ENCODE measurements around the gene HES4. TPM values are rescaled to one million over a fixed set of nuclear protein-coding genes. Genes with fewer than 3 reads are reported as not detected.
A peak's percentile ranks its signal among the peaks of the same experiment; 100 is the strongest.

Gene HES4
- total and polyA plus RNA-seq, 4 donors, result 3.6 to 82.3 (median 39.4) TPM

DNA sequence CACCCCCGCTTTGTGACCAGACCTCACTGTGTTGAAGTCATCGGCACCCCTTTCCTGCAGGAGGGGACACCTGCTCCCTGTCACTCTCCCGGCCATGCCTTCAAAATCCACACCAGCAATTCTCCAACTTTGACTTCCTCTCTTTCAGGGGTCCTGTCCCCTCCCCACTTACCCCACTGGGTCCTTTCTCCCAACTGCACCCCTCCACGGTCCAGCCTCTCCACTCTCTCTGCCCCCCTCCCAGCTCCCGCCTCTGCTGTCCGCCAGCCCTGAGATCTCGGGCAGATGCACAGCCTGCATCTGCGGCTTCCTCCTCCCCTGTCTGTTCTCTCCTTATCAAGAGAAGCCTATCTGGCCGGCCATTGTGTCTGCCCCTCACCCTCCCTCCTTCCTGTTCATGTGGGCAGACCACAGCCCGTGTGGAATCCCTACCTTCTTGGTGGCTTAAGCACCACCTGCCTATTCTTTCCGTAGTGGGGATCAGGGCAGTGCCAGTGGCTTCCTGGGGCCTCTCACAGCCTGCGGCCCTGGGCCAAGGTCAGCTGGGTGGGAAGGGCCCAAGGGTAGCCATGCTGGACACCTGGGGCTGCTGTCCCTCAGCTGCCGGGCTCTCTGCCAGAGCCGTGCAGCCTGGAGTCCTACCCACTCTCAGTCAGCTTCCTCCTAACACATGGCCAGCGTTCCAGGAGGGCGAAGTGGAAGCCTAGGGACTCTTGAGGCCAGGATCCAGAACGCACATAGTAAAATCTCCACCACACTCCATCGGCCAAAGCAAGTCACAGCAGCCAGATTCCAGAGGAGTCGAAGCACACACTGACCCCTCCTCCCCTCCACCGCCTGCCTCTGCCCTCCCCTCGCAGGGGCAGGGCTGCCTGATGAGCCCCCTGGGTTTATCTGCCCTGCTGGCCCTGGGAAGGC, 5.1 kb upstream of the HES4 start:
- WGBS, 2 donors, result 24 to 29% methylated on average over 21 of the region's 21 CpGs
- Histone ChIP-seq H3K27ac (ENCODE audit: low read depth in 1 of 2, low read length in 2 of 2) (no peak overlapping the region), H3K36me3 (ENCODE audit: control insufficient read depth in 1 of 2, insufficient read depth in 2 of 2, low read length in 1 of 2) (no peaks in the 10 kb centered on the region), H3K9me3 (ENCODE audit: control insufficient read depth, low read length) (no peaks in the 10 kb centered on the region), H3K4me3 (ENCODE audit: low read length in 2 of 2) (no peak overlapping the region), H3K27me3 (ENCODE audit: control insufficient read depth in 1 of 2, insufficient read depth in 2 of 2, low read length in 1 of 2) (no peaks in the 10 kb centered on the region), H3K4me1 (ENCODE audit: control insufficient read depth in 1 of 2, insufficient read depth in 2 of 2, low read length in 2 of 2) (no peaks in the 10 kb centered on the region)
- intact Hi-C loops (cut with DNase I), result loop anchor here in 1 of 2 donors (10.0 kb wide), 1 partner anchor 80 kb away; the partner anchor contains the start of gene SAMD11
- ATAC-seq (ENCODE audit: low FRiP score) (no peak), DNase-seq (no peak)

DNA sequence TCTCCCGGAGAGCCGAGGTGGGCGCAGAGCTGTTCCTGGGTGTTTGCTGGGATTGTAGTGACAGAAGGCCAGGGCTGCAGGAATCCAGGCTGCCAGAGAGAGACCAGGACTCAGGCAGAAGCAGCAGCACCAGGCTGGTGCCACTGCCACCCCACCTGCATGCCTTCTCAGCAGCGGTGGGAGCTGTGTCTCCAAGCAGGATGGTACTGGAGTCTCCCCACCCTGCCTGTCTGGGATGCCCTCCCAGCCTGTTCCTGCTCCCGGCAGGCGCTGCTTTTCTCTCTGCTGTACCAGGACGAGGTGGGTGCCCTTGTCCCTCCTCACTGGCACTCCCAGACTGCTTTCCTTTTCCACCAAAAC, 4.5 kb upstream of the HES4 start:
- H3K27me3 ChIP-seq (ENCODE audit: control insufficient read depth in 1 of 2, insufficient read depth in 2 of 2, low read length in 1 of 2), result no peaks in the 10 kb centered on the region
- DNase-seq (no peak), ATAC-seq (ENCODE audit: low FRiP score) (no peak)
- WGBS, 2 donors, result 64 to 68% methylated on average over 7 of the region's 7 CpGs
- no peak overlapping the region for H3K4me3 ChIP-seq (ENCODE audit: low read length in 2 of 2)
- intact Hi-C loops (cut with DNase I), result loop anchor here in 1 of 2 donors (10.0 kb wide), 1 partner anchor 80 kb away; the partner anchor contains the start of gene SAMD11
- H3K36me3 ChIP-seq (ENCODE audit: control insufficient read depth in 1 of 2, insufficient read depth in 2 of 2, low read length in 1 of 2), result no peaks in the 10 kb centered on the region
- no peaks in the 10 kb centered on the region for H3K4me1 ChIP-seq (ENCODE audit: control insufficient read depth in 1 of 2, insufficient read depth in 2 of 2, low read length in 2 of 2)
- no peaks in the 10 kb centered on the region for H3K9me3 ChIP-seq (ENCODE audit: control insufficient read depth, low read length)
- no peak overlapping the region for H3K27ac ChIP-seq (ENCODE audit: low read depth in 1 of 2, low read length in 2 of 2)

DNA sequence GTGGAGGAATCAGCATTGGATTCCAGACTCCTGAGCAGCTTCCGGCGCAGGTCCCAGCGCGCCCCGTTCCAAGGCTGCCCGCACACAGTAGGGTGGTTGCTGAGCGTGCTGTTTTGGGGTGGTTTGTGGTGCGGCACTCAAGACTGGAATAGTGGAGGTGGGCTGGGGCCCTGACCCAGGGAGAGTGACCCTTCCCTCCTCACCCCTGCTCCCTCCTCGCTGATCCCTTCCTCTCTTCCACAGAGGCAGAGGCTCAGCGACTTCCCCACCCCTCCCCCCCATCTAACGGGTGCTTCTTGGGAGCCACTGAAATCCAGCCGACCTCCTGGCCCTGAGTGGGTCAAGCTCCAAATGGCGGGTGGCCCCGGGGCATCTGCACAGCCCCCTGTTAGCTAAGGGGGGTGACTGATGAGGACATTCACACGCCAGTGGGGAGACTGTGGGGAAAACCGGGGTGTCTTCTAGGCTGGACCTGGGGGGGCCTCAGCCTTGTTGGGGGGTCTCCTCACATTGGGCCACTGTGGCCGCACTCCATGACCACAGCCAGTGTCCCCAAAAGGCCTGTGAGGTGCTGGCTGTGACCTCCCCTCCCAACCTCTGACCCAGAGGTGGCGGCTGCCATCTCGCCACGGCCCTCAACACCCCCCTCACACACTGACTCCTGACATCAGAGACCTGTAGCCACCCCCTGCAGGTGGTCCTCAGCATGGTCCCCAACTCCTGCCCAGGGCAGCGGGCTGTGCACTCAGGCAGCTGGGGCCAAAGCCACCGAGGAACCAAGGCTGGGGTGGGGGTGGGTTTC, 3.9 kb upstream of the HES4 start:
- Histone ChIP-seq H3K9me3 (ENCODE audit: control insufficient read depth, low read length) (no peaks in the 10 kb centered on the region), H3K27me3 (ENCODE audit: control insufficient read depth in 1 of 2, insufficient read depth in 2 of 2, low read length in 1 of 2) (no peaks in the 10 kb centered on the region), H3K27ac (ENCODE audit: low read depth in 1 of 2, low read length in 2 of 2) (no peak overlapping the region), H3K4me1 (ENCODE audit: control insufficient read depth in 1 of 2, insufficient read depth in 2 of 2, low read length in 2 of 2) (no peaks in the 10 kb centered on the region), H3K36me3 (ENCODE audit: control insufficient read depth in 1 of 2, insufficient read depth in 2 of 2, low read length in 1 of 2) (no peaks in the 10 kb centered on the region), H3K4me3 (ENCODE audit: low read length in 2 of 2) (no peak overlapping the region)
- ATAC-seq (ENCODE audit: low FRiP score), result no peak
- intact Hi-C loops (cut with DNase I), result loop anchor here in 1 of 2 donors (10.0 kb wide), 1 partner anchor 79 kb away; the partner anchor contains the start of gene SAMD11
- WGBS, 2 donors, result 79 to 84% methylated on average over 22 of the region's 22 CpGs
- DNase-seq, result no peak

DNA sequence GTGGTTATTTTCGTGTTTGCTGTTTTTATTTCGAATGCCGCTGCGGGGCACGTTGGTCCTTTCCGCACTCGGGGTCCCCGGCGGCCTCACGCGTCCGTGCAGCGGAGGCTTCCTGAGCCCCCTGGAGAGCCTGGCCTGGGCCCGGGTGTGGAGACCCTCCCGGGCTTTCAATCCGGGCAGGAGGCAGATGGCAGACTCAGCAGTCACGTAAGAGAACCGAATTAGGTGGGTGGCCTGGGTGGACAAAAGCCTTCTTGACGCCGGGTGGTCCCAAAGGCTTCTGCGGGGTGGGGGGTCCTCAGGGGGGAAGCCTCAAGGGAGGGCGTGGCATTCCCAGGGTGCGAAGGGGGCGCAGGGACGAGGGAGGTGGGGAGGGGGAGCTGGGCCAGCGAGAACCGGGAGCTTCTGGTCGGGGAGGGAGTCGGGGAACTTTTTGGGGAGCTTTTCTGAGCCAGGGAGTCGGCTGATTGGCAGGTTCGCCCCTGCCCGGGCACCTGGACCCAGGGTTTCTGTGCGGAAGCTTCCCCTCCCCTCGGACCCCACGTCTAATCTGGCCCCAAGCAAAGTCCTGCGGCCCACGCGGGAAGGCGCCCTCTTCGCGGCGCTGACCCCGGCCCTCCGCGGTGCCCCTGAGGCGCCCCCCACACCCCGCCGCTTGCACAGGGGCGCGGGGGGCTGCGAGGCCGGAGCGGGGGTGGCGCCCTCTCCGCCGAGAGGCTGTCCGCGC, 1.3 kb upstream of the HES4 start:
- H3K4me1 ChIP-seq (ENCODE audit: control insufficient read depth in 1 of 2, insufficient read depth in 2 of 2, low read length in 2 of 2), result no peaks in the 10 kb centered on the region
- peak overlapping the region in 1 of 2 donors; percentile 22 for H3K27ac ChIP-seq (ENCODE audit: low read depth in 1 of 2, low read length in 2 of 2)
- no peaks in the 10 kb centered on the region for H3K36me3 ChIP-seq (ENCODE audit: control insufficient read depth in 1 of 2, insufficient read depth in 2 of 2, low read length in 1 of 2)
- peak overlapping the region; percentile 13 to 19 for H3K4me3 ChIP-seq (ENCODE audit: low read length in 2 of 2)
- peak in 1 of 2 donors; percentile 50 for DNase-seq
- no peaks in the 10 kb centered on the region for H3K27me3 ChIP-seq (ENCODE audit: control insufficient read depth in 1 of 2, insufficient read depth in 2 of 2, low read length in 1 of 2)
- no peak for ATAC-seq (ENCODE audit: low FRiP score)
- no peaks in the 10 kb centered on the region for H3K9me3 ChIP-seq (ENCODE audit: control insufficient read depth, low read length)
- 1% methylated on average over 54 to 58 of the region's 58 CpGs for WGBS, 2 donors
- intact Hi-C loops (cut with DNase I), result loop anchor here in 1 of 2 donors (10.0 kb wide), 1 partner anchor 76 kb away; the partner anchor contains the start of gene SAMD11

DNA sequence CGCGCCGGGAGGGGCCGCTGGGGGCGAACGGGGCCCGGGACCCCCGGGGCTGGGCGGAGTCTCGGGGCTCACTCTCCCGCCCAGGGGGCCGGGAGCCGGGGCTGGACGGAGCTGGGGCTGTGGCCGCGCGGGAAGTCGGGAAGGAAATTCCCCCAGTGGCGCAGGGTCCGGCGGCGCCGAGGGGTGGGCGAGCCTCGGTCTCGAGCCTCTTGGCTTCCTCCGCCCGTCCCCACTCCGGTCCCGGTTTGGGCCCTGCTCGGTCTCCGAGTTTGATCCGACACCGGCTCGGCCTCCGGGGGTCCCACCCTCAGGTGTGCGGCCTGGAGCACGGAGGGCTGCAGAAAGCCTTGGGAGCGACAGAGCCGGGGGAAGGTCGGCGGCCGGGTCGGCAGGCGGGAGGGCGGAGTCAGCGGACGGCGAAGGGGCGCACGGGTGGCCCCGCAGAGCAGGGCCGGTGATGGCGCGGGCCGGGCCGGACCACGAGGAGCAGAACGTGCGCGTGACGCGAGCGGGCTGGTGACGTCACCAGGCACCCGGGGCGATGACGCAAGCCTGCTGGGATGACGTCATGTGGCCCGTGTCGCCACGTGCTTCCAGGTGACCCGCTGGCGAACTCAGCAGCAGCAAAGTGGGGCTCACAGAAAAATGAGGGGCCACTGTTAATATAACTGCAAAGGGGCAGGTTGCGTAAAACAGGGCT, 610 bp upstream of the HES4 start:
- peak; percentile 84 for ATAC-seq (ENCODE audit: low FRiP score)
- no peaks in the 10 kb centered on the region for H3K4me1 ChIP-seq (ENCODE audit: control insufficient read depth in 1 of 2, insufficient read depth in 2 of 2, low read length in 2 of 2)
- H3K27ac ChIP-seq (ENCODE audit: low read depth in 1 of 2, low read length in 2 of 2), result peak overlapping the region; percentile 87 to 95
- H3K36me3 ChIP-seq (ENCODE audit: control insufficient read depth in 1 of 2, insufficient read depth in 2 of 2, low read length in 1 of 2), result no peaks in the 10 kb centered on the region
- peak overlapping the region; percentile 39 to 61 for H3K4me3 ChIP-seq (ENCODE audit: low read length in 2 of 2)
- WGBS, 2 donors, result 1% methylated on average over 68 to 75 of the region's 75 CpGs
- peak; percentile 80 to 94 for DNase-seq
- intact Hi-C loops (cut with DNase I), result loop anchor here in 1 of 2 donors (10.0 kb wide), 1 partner anchor 76 kb away; the partner anchor contains the start of gene SAMD11
- no peaks in the 10 kb centered on the region for H3K9me3 ChIP-seq (ENCODE audit: control insufficient read depth, low read length)
- H3K27me3 ChIP-seq (ENCODE audit: control insufficient read depth in 1 of 2, insufficient read depth in 2 of 2, low read length in 1 of 2), result no peaks in the 10 kb centered on the region

DNA sequence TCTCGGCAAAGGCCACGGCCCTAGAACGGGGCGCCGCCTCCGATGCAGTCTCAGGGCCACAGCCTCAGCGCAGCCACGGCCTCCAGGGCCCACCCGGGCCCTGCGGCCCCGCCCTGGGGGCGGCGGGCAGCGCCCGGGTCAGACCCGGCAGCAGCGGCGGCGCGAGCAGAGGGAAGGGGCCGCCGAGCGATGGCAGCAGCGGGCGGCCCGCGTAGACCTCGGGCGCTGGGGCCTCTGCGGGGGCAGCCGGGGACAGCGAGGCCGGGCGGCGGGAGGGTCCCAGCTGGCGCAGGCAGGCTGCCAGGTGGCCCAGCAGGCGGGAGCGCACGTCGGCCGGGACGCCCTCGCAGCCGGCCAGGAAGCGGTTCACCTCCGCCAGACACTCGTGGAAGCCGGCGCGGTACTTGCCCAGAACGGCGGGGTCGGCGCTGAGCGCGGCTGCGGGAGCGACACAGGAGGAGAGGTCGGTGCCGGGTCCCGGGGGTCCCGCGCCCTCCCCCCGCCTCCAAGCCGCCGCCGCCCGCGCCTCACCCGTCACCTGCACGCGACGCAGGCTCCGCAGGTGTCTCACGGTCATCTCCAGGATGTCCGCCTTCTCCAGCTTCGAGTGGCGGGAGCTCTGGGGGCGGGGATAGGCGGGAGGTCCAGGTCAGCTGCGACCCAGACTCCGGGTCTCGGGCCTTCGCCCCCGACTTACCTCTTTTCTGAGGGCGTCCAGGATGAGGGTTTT, 737 bp downstream of the HES4 start:
- Histone ChIP-seq H3K27ac (ENCODE audit: low read depth in 1 of 2, low read length in 2 of 2) (peak overlapping the region in 1 of 2 donors; percentile 9), H3K4me3 (ENCODE audit: low read length in 2 of 2) (peak overlapping the region; percentile 62 to 69), H3K36me3 (ENCODE audit: control insufficient read depth in 1 of 2, insufficient read depth in 2 of 2, low read length in 1 of 2) (no peaks in the 10 kb centered on the region), H3K9me3 (ENCODE audit: control insufficient read depth, low read length) (no peaks in the 10 kb centered on the region), H3K27me3 (ENCODE audit: control insufficient read depth in 1 of 2, insufficient read depth in 2 of 2, low read length in 1 of 2) (no peaks in the 10 kb centered on the region), H3K4me1 (ENCODE audit: control insufficient read depth in 1 of 2, insufficient read depth in 2 of 2, low read length in 2 of 2) (no peaks in the 10 kb centered on the region)
- ATAC-seq (ENCODE audit: low FRiP score) (no peak), DNase-seq (peak; percentile 61 to 79)
- 1% methylated on average over 61 to 86 of the region's 86 CpGs for WGBS, 2 donors
- intact Hi-C loops (cut with DNase I), result no loop called here

DNA sequence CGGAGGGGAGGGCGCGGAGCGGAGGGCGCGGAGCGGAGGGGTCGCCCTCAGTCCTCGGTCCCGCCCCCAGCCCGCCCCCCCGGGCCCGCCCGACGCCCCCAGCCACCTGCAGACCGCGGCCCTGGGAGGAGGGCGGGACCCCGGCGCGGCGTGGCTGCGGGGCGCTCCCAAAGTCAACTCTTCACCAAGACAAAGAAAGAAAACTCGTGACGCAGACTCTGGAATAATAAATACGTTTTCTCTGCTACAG, 1.2 kb downstream of the HES4 start:
- WGBS, 2 donors, result 0 to 1% methylated on average over 10 to 27 of the region's 27 CpGs
- H3K27ac ChIP-seq (ENCODE audit: low read depth in 1 of 2, low read length in 2 of 2), result no peak overlapping the region
- intact Hi-C loops (cut with DNase I), result no loop called here

More for the DNA sequence above, 1.2 kb downstream of the HES4 start:
- Histone ChIP-seq H3K4me3 (ENCODE audit: low read length in 2 of 2) (peak overlapping the region; percentile 62 to 69), H3K9me3 (ENCODE audit: control insufficient read depth, low read length) (no peaks in the 10 kb centered on the region), H3K27me3 (ENCODE audit: control insufficient read depth in 1 of 2, insufficient read depth in 2 of 2, low read length in 1 of 2) (no peaks in the 10 kb centered on the region), H3K36me3 (ENCODE audit: control insufficient read depth in 1 of 2, insufficient read depth in 2 of 2, low read length in 1 of 2) (no peaks in the 10 kb centered on the region), H3K4me1 (ENCODE audit: control insufficient read depth in 1 of 2, insufficient read depth in 2 of 2, low read length in 2 of 2) (no peaks in the 10 kb centered on the region)
- ATAC-seq (ENCODE audit: low FRiP score) (no peak), DNase-seq (no peak)

Data from aorta (tissue), 5 donors.